ENCODE measurements around the gene SDK1. TPM values are rescaled to one million over a fixed set of nuclear protein-coding genes. Genes with fewer than 3 reads are reported as not detected.

SDK1 gene
- polyA plus RNA-seq, 1 donor, result 3.4 TPM

GRCh38 chr7:4154882-4155535 is 854.0 kb downstream of the SDK1 start:
- DNase-seq (ENCODE audit: low read depth), result no peak

GRCh38 chr7:4156190-4156589 is 855.1 kb downstream of the SDK1 start:
- no peak for DNase-seq (ENCODE audit: low read depth)

- no peak for DNase-seq (ENCODE audit: low read depth)
These were observed 856.6 kb downstream of the SDK1 start for GRCh38 chr7:4157651-4158050.

GRCh38 chr7:4158441-4159153 is 857.5 kb downstream of the SDK1 start:
- no peak for DNase-seq (ENCODE audit: low read depth)

- no peak for DNase-seq (ENCODE audit: low read depth)
These were observed 858.1 kb downstream of the SDK1 start for GRCh38 chr7:4159154-4159501.

GRCh38 chr7:4159761-4160554 is 858.9 kb downstream of the SDK1 start:
- no peak for DNase-seq (ENCODE audit: low read depth)

- no peak for DNase-seq (ENCODE audit: low read depth)
These were observed 862.0 kb downstream of the SDK1 start for GRCh38 chr7:4162884-4163564.

- no peak for DNase-seq (ENCODE audit: low read depth)
These were observed 862.6 kb downstream of the SDK1 start for GRCh38 chr7:4163565-4164203.

GRCh38 chr7:4164556-4164955 is 863.5 kb downstream of the SDK1 start:
- no peak for DNase-seq (ENCODE audit: low read depth)

- no peak for DNase-seq (ENCODE audit: low read depth)
These were observed 865.3 kb downstream of the SDK1 start for GRCh38 chr7:4166340-4166739.

- no peak for DNase-seq (ENCODE audit: low read depth)
These were observed 865.8 kb downstream of the SDK1 start for GRCh38 chr7:4166807-4167206.

GRCh38 chr7:4167385-4167910 is 866.4 kb downstream of the SDK1 start:
- no peak for DNase-seq (ENCODE audit: low read depth)

GRCh38 chr7:4168041-4168440 is 867.0 kb downstream of the SDK1 start:
- DNase-seq (ENCODE audit: low read depth), result no peak

GRCh38 chr7:4168541-4168940 is 867.5 kb downstream of the SDK1 start:
- no peak for DNase-seq (ENCODE audit: low read depth)

GRCh38 chr7:4169455-4169854 is 868.4 kb downstream of the SDK1 start:
- no peak for DNase-seq (ENCODE audit: low read depth)

GRCh38 chr7:4170997-4171786 is 870.1 kb downstream of the SDK1 start:
- no peak for DNase-seq (ENCODE audit: low read depth)

- no peak for DNase-seq (ENCODE audit: low read depth)
These were observed 871.8 kb downstream of the SDK1 start for GRCh38 chr7:4172883-4173282.

- no peak for DNase-seq (ENCODE audit: low read depth)
These were observed 872.6 kb downstream of the SDK1 start for GRCh38 chr7:4173615-4174014.

- no peak for DNase-seq (ENCODE audit: low read depth)
These were observed 873.0 kb downstream of the SDK1 start for GRCh38 chr7:4174016-4174415.

- DNase-seq (ENCODE audit: low read depth), result no peak
These were observed 873.4 kb downstream of the SDK1 start for GRCh38 chr7:4174451-4174850.

- DNase-seq (ENCODE audit: low read depth), result no peak
These were observed 873.8 kb downstream of the SDK1 start for GRCh38 chr7:4174884-4175283.

All from forelimb muscle (tissue), 1 donor.